ENCODE results near the gene NECTIN1.

Gene NECTIN1, protein sequence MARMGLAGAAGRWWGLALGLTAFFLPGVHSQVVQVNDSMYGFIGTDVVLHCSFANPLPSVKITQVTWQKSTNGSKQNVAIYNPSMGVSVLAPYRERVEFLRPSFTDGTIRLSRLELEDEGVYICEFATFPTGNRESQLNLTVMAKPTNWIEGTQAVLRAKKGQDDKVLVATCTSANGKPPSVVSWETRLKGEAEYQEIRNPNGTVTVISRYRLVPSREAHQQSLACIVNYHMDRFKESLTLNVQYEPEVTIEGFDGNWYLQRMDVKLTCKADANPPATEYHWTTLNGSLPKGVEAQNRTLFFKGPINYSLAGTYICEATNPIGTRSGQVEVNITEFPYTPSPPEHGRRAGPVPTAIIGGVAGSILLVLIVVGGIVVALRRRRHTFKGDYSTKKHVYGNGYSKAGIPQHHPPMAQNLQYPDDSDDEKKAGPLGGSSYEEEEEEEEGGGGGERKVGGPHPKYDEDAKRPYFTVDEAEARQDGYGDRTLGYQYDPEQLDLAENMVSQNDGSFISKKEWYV

DNA sequence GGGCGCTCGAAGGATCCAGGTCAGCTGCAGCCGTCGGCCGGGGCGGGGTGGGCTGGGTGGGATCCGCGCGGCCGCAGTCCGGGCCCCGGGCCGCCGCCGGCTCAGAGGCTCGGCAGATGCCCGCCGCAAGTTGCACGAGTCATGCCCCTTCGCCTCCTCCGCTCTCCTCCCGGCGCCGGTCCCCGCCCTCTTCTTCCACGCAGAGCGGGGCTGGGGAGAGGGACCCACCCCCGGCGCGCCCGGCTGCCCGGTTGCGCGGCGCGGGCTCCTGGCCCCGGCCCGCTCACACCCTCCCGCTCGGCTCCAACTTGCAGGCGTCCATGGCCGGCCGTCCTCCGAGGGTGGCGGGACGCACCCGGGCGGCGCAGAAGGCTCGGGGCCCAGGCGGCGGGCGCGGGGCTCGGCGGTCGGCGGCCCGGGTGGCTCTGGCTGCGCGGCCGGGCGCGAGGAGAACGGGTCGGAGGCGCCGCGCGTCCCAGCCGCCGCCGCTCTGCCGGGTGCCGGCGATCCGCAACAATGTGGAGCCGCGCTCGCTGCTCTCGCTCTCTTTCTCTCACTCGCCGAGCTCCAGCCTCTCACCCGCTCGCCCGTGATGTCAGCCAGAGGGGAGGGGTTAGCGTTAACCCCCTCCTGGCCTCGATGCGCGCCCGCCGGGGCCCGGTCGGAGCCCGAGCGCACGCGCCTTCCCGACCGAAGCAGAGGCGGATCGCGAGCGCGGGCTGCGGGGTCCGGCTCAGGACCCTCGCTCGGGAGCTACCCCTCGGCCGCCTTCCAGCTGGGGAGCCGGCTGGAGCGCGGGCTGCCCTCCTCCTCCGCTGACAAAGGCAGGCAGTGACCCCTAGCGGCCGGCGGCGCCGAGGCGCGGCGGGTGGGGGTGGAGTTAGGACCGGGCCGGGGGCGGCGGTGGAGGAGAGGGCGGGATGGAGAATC lies at the start of gene NECTIN1:
Gene NECTIN1, minus strand, starts transcription at position 550 of the 930 bp plus-strand sequence. CDS start 647 bp downstream, outside the sequence.
- peak; percentile 95 for DNase-seq

DNA sequence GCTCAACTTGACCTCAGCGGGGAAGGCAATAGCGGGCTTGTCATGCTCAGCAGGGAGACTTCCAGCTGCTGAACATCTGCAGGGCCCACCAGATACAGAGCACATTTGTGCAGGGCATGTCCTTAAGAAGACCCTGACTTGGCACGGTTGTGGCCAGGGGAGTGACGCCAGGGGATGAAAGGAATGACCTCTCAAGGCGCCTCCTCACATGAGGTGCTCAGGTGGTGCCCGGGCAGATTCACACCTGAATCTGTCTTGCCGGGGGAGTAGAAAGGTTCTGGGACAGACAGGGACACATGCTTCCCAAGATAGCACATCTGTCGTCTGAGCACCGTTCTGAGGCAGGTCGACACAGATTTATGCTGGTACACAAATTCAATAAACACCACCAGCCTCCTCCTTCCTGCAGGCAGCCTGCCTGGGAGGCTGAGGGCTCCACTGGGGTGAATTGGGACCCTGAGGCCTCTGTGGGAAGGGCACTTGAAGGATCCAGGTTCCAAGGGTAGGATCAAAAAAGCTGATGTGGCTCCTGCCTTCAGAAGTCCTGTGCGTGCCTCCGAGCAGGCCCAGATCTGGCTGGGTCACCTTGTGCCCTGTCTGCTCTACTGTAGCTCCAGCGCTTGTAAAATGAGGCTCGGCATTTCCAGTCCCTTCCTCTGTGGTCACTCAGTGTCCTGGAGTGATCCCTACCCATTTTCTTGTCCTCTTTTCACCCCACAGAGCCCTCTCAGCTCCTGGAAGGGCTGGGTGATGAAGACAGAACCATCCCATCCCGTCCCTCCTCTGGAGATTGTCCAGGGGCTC lies 49.6 kb upstream of the NECTIN1 start:
- no peak for DNase-seq

DNA sequence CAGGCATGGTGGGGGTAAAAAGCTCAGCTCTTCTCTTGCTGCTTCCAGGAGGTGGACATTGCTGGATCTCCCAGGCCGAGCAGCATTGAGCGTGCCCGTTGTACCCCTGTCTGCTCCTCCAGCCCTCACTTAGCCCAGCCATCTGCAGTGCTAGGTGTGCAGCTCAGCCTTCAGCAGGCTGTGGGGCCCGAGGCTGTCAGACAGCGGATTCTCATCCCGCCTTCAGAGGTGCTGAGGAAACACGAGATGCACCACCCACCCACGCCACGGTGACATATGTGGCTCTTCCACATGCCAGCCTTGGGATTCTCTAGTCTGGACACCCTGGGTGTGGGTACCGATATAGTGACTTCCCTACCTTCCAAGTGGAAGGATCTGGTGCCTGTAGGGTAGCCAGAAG lies 48.9 kb upstream of the NECTIN1 start:
- no peak for DNase-seq

DNA sequence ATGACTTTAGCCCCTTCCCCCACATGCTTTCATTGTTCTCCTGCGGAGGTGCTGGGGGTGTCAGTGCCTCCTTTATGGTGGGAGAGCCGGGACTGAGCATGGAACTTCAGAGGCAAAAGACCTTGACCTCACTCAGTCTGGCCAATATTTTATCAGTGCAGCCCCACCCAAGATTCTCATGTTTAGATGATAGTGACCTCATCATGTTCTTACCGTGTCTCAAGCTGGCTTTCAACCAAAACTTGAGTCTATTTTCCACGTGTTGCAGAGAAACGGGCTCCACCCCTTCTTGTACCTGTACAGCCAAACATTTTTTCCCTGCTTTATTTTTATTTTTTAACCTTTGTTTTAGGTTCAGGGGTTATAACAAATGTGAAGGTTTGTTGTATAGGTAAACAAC lies 47.7 kb upstream of the NECTIN1 start:
- DNase-seq = no peak

DNA sequence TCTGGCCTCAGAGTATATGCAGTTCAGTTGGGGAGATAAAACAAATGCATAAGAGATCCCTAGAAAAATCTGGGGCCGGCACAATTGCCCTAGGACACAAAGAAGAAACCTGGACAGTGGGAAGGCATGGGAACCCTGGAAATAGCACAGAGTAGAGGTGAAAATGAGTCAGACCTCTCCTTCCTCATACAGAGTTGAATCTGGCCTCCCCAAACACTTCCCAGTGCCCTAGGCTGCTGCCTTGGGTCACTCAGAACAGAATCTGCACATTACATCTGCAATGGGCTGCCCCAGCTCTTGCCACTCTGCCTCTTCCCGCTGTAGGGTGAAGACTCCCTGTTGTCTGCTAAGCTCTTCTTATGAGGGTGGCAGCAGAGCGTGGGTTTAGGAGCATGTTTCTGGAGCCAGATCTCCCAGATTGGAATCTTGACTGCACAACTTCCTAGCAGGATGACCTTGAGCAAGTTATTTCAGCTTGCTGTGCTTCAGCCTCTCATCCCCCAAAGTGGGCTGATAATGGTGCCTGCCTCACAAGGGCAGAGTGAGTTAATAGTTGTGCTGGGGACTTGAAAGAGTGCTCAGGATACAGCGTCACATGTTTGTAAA lies 47.1 kb upstream of the NECTIN1 start:
- no peak for DNase-seq

DNA sequence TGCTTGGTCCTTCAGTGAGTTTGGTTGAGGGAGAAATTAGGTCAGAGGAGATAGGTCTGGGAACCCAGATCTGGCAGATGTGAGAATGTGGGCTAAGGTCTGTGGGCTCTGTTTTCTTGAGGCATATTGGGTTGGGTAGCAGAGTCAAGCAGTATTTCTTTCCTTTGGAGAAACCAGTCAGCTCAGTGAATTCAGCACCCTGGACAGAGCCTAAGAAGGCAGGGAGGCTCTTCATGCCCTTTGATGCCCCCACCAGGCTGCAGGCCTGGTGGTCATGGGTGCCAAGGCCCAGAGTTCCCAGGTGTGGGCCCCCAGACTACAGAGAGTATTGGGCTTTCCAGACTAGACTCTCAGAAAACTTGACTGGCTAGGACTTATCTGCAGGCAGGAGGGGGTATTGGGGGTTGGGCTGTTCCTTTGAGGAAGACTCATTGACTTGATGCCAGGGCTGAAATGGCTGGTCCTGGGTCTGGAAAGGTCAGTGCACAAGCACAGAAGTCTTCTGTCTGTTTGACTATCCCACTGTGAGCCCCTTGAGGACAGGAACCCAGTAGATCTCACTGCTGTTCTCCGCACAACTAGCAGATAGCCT lies 45.3 kb upstream of the NECTIN1 start:
- no peak for DNase-seq

DNA sequence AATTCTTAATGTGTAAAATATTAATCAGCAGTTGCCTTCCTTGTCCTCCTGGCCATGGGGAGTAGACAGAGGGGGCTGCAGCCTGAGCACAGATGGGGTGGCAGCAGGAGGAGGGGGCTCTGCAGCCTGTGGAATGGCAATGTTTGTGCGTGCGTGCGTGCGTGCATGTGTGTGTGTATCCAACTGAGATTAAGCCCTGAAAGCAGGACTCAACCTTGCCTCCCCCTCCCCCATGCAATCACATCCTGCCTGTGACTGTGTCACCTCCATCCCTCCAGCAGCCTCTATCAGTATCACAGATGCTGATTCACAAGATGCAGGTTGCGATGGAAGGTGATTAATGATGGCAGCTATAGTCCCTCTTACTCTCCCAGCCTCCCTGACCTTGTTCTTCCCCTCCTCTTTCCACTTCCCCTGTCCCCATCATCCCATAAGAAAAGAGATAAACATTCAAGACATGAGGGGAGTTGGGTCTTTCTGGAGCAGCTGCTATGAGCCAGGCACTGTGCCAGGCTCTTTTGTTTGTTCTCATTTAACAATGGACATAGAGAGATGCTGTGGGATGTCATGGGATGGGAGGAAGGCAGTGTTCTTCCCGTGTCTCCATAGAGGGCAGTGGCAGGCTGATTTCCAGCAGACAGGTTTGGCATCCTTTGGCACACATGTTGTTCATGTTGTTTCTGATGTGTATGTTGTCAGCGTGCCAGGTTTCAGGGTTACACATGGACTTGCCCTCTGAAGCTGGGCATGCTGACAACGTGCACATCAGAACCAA lies 43.8 kb upstream of the NECTIN1 start:
- DNase-seq = peak; percentile 87

DNA sequence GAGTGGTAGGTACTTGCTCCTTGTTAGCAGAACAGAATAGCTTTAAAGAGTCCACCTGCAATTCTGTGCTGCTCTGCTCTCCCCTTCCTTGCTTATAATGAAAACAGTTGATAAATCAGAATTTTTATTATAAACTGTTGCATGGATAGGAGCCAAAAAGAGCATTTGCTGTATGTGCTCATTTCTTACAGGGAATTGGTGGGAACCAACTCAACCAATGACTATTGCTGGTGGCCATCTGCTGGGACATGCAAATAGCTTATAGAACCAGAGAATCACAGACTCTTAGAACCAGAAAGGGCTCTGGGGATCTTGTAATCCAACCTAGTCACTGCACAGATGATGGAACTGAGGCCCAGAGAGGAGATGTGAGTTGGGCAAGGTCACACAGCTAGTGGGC lies 43.1 kb upstream of the NECTIN1 start:
- no peak for DNase-seq

DNA sequence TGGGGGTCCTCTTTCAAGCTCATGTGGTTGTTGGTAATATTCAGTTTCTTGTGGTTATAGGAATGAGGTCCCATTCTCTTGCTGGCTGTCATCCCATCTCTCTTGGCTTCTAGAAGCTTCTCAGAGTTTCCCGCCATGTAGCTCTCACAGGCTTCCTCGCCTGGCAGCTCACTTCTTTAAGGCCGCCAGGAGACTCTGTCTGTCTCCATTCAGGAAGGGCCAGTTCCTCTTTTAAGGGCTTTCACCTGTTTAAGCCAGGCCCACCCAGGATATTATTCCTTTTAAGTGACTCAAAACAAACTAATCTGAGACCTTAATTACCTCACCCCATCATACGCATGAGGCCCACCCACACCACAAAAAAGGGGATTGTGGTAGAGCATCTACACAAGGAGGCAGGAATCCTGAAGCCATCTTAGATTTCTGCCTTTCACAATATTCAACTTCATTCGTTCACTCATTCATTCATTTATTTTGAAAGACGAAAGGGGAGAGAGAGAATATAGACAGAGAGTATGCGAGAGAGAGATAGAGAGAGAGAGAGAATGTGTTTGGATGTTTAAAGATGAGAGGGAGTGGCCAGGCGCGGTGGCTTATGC lies 42.3 kb upstream of the NECTIN1 start:
- DNase-seq = no peak

DNA sequence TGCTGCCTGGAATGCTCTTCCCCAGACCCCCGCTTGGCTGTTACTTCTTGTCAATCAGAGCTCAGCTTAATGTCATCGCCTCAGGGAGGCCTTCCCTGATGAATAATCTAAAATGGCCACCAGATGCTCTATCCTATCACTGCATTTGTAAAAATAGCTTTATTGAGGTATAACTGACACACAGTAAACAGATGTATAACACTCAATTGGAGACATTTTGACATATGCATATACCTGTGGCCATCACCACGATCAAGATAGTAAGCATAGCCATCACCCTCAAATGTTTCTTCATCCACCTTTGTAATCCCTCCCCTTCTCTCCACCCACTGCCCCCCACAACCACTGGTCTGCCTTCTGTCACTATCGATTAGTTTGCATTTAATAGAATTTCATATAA lies 36.6 kb upstream of the NECTIN1 start:
- no peak for DNase-seq

DNA sequence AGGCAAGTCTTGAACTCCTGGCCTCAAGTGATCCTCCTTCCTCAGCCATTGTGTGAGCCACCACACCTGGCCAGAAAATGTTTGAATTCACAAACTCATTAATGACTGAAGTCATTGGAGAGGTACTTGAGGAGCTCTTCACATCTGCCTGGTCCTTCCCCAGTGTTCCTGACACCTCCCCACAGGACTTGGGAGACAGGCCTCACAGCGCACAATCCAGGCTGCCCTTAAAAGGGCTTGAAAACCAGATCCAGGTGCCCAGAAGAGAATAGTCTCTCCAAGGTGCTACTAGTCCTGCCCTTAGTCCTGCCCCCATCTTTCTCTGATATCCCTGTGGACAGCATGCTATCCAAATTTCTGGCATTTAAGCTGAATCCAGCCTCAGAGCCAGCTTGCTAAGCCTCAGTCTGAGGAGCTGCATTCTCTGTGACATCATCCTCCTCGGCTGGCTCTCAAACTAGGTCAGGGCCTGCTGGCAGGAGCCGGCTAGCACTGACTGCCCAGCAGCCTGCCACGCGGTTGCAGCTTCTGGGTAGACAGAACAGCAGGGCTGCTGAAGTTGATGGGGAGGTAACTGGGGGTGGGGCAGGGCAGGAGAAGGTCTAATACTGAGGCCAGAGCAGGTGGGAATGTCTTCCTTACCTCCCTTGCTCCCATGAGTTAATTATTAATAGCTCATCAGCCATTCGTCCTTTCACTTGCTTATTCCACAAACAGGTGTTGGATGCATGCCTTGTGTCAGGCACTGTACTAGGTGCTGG lies 35.3 kb upstream of the NECTIN1 start:
- peak; percentile 17 for DNase-seq

DNA sequence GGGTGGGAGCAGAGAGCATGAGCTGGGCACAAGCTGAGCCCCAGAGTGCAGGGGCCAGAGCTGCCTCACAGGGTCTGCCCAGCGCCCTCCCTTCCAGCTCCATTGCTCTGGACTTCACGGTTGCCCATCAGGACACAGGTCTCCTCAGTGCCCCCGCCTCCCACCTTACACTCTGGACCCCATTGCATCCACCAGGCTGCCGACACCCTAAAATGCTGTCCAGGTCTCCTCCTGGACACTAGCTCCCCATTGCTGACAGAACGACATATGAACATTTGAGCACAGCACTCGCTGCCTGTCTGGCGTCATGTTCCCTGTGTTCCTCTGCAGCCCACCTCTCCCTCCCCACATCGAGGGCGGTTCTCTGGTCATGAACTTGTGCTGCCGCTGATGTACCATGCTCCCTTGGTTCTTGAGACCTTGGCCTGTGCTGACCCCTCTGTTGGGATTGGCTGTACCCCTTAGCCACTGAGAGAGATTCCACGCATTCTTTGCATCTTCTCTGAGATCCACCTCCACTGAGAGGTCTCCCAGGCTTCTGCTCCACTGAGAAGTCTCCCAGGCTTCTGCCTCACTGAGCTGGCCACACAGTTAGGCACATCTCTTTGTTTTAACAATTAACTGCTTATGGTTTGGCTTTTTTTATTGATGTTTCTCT lies 34.2 kb upstream of the NECTIN1 start:
- DNase-seq = no peak

DNA sequence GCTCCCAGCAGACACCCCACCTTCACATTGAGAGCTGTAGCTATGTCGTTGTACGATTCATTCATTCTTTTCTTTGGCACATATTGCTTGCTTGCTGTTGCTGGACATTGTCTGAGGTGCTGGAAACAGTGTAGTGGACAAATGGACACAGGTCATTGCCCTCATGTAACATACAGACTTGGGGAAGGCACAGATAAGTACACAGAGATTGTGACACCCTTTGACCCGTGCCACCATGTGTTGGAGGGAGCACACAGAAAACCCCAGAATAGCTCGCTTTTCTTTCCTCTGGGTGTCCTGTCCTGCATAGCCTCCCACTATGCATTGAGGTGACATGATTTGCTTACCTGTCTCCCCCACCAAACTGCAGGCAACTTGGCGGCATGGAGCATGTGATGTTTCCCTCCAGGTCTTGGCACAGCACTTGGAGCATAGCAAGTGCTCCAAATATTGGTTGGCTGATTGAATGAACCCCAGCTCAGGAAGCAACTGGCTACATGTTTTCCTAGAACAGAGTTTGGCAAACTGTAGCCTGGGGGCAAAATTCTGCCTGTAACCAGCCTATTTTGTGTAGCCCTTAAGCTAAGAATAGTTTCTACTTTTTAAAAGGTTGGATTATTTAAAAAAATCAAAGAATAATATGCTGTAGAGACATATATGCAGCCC lies 30.9 kb upstream of the NECTIN1 start:
- DNase-seq = no peak

DNA sequence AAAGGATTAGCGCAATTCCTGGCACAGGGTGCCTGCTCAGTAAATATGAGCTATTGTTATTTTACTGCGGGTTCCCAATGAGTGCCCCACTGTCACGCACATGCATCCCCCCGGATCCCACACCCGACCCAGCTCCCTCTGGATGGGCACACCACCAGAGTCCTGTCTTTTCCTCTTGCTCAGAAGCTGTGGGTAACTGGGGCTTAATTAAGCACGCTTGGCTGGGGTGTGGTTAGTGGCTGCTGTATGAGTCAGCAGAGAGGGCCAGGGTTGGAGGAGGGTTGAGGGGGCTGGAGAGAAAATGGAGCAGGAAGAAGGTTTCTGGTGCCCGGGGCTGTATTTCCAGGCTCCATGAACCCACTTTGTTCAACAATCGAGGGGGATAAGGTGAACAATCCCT lies 30.3 kb upstream of the NECTIN1 start:
- no peak for DNase-seq

DNA sequence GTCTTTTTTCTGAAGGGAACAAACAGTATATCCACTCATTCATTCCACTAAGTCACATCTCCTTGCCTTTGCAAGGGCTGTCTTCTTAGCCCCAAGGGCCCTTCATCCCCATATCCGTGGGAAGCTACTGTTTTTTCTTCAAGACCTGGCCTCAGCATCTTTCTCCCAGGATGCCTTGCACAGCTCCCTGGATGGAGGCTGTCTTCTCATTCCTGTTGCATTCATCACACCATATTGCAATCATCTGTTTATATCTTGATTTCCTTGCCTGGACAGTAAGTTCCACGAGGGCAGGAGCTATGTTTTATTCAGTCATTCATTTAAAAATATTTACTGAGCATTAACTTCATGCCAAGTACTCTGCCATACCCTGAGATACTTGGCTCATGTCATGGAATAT lies 29.3 kb upstream of the NECTIN1 start:
- no peak for DNase-seq

DNA sequence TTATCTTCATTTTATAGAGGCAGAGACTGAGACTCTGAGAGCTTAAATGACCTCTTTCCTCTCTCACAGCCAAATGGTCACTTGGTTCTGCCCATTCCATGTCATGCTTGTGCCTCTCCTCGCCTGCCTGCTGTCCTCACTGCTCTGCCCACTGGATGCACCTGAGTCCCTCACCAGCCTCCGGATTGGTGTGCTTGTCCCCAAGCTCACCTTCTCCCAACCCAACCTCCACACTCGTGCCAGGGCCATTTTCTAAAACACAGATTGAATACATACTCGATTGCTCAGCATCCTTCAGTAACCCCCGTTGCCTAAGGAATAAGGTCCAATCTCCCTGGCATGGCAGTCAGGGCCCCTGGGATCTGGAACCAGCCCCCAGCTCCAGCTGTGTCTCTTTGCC lies 28.4 kb upstream of the NECTIN1 start:
- DNase-seq = no peak

DNA sequence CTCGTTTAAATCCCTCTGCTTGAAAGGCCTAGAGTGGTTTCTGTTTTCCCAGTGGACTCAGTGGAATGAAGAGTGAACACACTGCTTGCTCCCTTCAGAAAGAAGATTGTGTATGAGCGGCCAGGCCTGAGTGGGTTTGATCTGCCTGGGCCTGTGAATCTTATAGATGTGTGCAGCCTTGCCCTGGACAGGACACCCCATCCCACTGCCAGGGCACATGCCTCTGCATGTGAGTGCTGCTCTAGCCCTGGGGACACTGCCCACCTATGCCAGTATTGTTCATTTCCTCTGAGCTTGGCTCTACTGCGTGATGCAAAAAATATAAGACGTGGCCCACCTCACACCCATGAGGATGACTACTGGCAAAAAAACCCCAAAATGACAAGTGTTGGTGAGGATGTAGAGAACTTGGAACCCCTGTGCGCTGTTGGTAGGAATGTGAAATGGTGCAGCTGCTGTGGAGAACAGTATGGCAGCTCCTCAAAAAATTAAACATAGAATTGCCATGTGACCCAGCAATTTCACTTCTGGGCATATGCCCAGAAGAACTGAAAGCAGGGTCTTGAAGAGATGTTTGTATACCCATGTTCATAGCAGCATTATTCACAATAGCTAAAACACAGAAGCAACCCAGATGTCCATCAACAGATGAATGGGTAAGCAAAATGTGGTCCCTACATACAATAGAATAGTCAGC lies 27.3 kb upstream of the NECTIN1 start:
- peak; percentile 16 for DNase-seq
